ENCODE data around the gene PPP1CA.

DNA sequence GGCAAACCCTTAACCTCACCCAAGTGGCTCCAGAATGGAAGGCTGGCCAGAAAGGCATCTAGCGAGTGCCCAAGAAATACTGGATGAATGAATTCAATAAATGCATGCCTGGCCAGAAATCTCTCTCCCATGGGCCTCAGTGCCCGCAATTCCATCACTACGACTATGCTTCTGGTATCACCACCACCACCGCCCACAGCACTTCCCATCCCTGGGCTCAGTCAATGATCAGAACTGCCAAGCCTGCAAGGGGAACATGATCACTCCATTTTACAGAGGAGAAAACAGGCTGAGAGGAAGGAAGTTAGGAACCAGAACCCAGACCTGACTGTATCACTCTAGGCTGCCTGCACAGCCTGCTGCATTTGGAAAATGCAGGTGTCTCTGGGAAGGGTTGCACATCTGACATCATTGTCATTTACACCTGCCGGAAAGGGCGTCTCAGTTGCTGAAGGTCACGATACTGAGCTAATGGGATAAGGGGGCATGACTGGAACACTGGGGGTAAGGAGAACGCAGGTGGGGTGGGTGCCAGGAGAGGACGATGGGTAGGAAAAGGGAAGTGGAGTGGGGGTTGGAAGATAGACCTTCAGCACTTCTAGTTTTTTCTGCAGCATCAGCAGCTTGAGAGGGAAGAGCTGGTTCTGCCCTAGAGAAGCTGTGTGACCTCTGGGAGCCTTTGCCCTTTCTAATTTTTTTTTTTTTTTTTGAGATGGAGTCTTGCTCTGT lies 47.6 kb upstream of the PPP1CA start:
- TF ChIP-seq, protein P1, sequence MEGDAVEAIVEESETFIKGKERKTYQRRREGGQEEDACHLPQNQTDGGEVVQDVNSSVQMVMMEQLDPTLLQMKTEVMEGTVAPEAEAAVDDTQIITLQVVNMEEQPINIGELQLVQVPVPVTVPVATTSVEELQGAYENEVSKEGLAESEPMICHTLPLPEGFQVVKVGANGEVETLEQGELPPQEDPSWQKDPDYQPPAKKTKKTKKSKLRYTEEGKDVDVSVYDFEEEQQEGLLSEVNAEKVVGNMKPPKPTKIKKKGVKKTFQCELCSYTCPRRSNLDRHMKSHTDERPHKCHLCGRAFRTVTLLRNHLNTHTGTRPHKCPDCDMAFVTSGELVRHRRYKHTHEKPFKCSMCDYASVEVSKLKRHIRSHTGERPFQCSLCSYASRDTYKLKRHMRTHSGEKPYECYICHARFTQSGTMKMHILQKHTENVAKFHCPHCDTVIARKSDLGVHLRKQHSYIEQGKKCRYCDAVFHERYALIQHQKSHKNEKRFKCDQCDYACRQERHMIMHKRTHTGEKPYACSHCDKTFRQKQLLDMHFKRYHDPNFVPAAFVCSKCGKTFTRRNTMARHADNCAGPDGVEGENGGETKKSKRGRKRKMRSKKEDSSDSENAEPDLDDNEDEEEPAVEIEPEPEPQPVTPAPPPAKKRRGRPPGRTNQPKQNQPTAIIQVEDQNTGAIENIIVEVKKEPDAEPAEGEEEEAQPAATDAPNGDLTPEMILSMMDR (conservative IDR thresholded peaks at IDR 0.05; ENCODE audit: low read depth, low read length) = no peak
- TF ChIP-seq EZH2phosphoT487 (IDR thresholded peaks at IDR 0.05; ENCODE audit: borderline replicate concordance, low read length) (no peak), EZH2 (IDR thresholded peaks at IDR 0.05; ENCODE audit: low read length, unreplicated experiment) (no peak)
